B cell (primary cell): ENCODE data around the gene TMEM223. TPM values are rescaled to one million over a fixed set of nuclear protein-coding genes. Genes with fewer than 3 reads are reported as not detected.

Experiments used
- ATAC-seq: fragments of 200-7000 bp; cut with Tn5 transposase; one replicate; pipeline ENCODE4 v1.10.0; 2021; ENCODE audit warnings: low read depth, mild to moderate bottlenecking, moderate number of reproducible peaks, moderate library complexity
- CTCF ChIA-PET: fragments of 350-600 bp; sonication (Branson Sonifier 250); formaldehyde crosslinking; loops from one replicate; lab custom pipeline; 2021; ENCODE audit warnings: antibody characterized with exemption, inconsistent platforms; lab: Charles Lee
- POLR2A ChIA-PET: fragments of 350-600 bp; sonication (Branson Sonifier 250); formaldehyde crosslinking; loops from one replicate; lab custom pipeline; 2021; ENCODE audit warnings: antibody characterized with exemption; lab: Charles Lee
- DNase-seq: peaks from one replicate; pipeline ENCODE4 v3.0.0; 2013
- H2AFZ ChIP-seq: 2 replicates; pipeline ENCODE4 v1.6.1; 2012; ENCODE audit warnings: mild to moderate bottlenecking, low read depth, low read length; ENCODE audit not compliant: insufficient read depth, poor library complexity, severe bottlenecking
- H3K27ac ChIP-seq, 2 donors: 1 replicate in 1 of 2; 2 replicates in 1 of 2; pipeline ENCODE4 v1.5.1; 2012 to 2013; ENCODE audit warnings: low read length in 2 of 2, mild to moderate bottlenecking in 2 of 2, moderate library complexity in 1 of 2
- H3K27me3 ChIP-seq, 4 experiments: fragments of 200-600 bp in 1 of 4; sonication (generic) in 1 of 4; replicated peaks in 1 of 4; 1 replicate in 2 of 4; 2 replicates in 2 of 4; pipeline versions ENCODE4 v1.6.1 to v1.7.0; 2013 to 2016; ENCODE audit warnings: low read length in 3 of 4, mild to moderate bottlenecking in 2 of 4, mixed read lengths in 1 of 4, moderate library complexity in 1 of 4; ENCODE audit not compliant: insufficient read depth in 4 of 4, control insufficient read depth in 3 of 4; ENCODE audit errors: control extremely low read depth in 1 of 4
- H3K36me3 ChIP-seq, 2 experiments: replicated peaks in 1 of 2; 1 replicate in 1 of 2; 2 replicates in 1 of 2; pipeline versions ENCODE4 v1.6.1 to v1.7.1; 2013; ENCODE audit warnings: low read length in 1 of 2; ENCODE audit not compliant: insufficient read depth in 2 of 2, control insufficient read depth in 1 of 2; ENCODE audit errors: control extremely low read depth in 1 of 2, extremely low read depth in 1 of 2
- H3K4me1 ChIP-seq, 2 donors: fragments of 200-600 bp in 1 of 2; sonication (generic) in 1 of 2; 1 replicate in 1 of 2; 2 replicates in 1 of 2; pipeline versions ENCODE4 v1.5.1 to v1.6.1; 2013 to 2017; ENCODE audit warnings: low read length in 2 of 2; ENCODE audit not compliant: control insufficient read depth in 2 of 2, insufficient read depth in 2 of 2
- H3K4me2 ChIP-seq: replicated peaks from 2 replicates; pipeline ENCODE3; 2012; ENCODE audit warnings: mild to moderate bottlenecking, low read depth, low read length; ENCODE audit not compliant: poor library complexity, severe bottlenecking
- H3K4me3 ChIP-seq, 5 experiments: fragments of 200-600 bp in 1 of 5; sonication (generic) in 1 of 5; 1 replicate in 3 of 5; 2 replicates in 2 of 5; pipeline versions ENCODE4 v1.5.1 to v1.7.0; 2011 to 2016; ENCODE audit warnings: low read length in 4 of 5, mild to moderate bottlenecking in 4 of 5, low read depth in 2 of 5, control low read depth in 1 of 5, moderate library complexity in 1 of 5; ENCODE audit not compliant: insufficient read depth in 1 of 5; ENCODE audit errors: control extremely low read depth in 1 of 5, extremely low read depth in 1 of 5
- H3K79me2 ChIP-seq: fragments of 200-600 bp; sonication (generic); one replicate; pipeline ENCODE4 v1.6.0; 2016; ENCODE audit warnings: low read length; ENCODE audit not compliant: control insufficient read depth, insufficient read depth
- H3K9ac ChIP-seq: fragments of 200-600 bp; sonication (generic); 2 replicates; pipeline ENCODE4 v1.6.1; 2017; ENCODE audit warnings: mild to moderate bottlenecking, low read length, moderate library complexity
- H3K9me3 ChIP-seq, 3 donors: one replicate each; pipeline versions ENCODE4 v1.6.1 to v1.7.1; 2013; ENCODE audit warnings: low read length in 2 of 3; ENCODE audit not compliant: control insufficient read depth in 2 of 3, insufficient read depth in 1 of 3; ENCODE audit errors: control extremely low read depth in 1 of 3
- H4K20me1 ChIP-seq: 2 replicates; pipeline ENCODE4 v1.6.0; 2012; ENCODE audit warnings: mild to moderate bottlenecking, low read length; ENCODE audit not compliant: insufficient read depth, control insufficient read depth, poor library complexity, severe bottlenecking
- H3K27ac Mint-ChIP-seq: one replicate; pipeline ENCODE4 v1.8.0; 2021; ENCODE audit warnings: mixed read lengths
- H3K27me3 Mint-ChIP-seq: one replicate; pipeline ENCODE4 v1.8.0; 2021; ENCODE audit warnings: mixed read lengths
- H3K4me1 Mint-ChIP-seq: one replicate; pipeline ENCODE4 v1.8.0; 2021; ENCODE audit warnings: mixed read lengths
- H3K4me3 Mint-ChIP-seq: one replicate; pipeline ENCODE4 v1.8.0; 2021; ENCODE audit warnings: mixed read lengths
- H3K9me3 Mint-ChIP-seq: one replicate; pipeline ENCODE4 v1.8.0; 2022; ENCODE audit warnings: mixed read lengths; ENCODE audit not compliant: insufficient read depth
- EZH2 ChIP-seq: IDR thresholded peaks from 2 replicates; pipeline ENCODE4 v1.6.1; 2012; ENCODE audit warnings: borderline replicate concordance, low read depth, mild to moderate bottlenecking, moderate library complexity, low read length; ENCODE audit not compliant: insufficient read depth, poor library complexity, severe bottlenecking
- WGBS: methylation state at CpG from one replicate; pipeline ENCODE4 v1.1.5; 2013; ENCODE audit warnings: missing lambda C conversion rate; ENCODE audit not compliant: insufficient coverage; 5-methylcytosine and 5-hydroxymethylcytosine counted together
- intact Hi-C: fragments of 100-400 bp; cut with micrococcal nuclease; formaldehyde crosslinking; loops from one replicate; pipeline ENCODE4 v1.10.0; 2022
- polyA plus RNA-seq: library from polyadenylated mRNA; depleted of rRNA; stranded (reverse); fragments of >200 nt; gene quantifications from 2 replicates; pipeline ENCODE4 v1.2.3, GENCODE V29; 2012
- total RNA-seq, 2 donors: library from RNA; stranded (reverse); fragments of 120-200 nt in 1 of 2; gene quantifications; 1 replicate in 1 of 2; 2 replicates in 1 of 2; pipeline versions ENCODE4 v1.2.3 to v1.2.4, GENCODE V29; 2013 to 2022
- TF ChIP-seq, protein P1 (sequence below): fragments of 200-600 bp; IDR thresholded peaks from one replicate; pipeline ENCODE4 v1.8.0; 2022; ENCODE audit warnings: antibody characterized with exemption, mild to moderate bottlenecking

The TMEM223 gene
- total and polyA plus RNA-seq, 2 donors (not counting 1 experiment from before 2014, with no cell fraction given): 12.0 to 15.6 TPM

GRCh38 chr11:62787005-62787759, 4.6 kb downstream of the TMEM223 start, which contains the start of gene TMEM179B:
Gene TMEM179B (plus strand): TSS chr11:62787402. CDS start chr11:62787432, 30 bp downstream.
- Histone ChIP-seq H2AFZ (peak within 1 kb of the TSS; percentile 83), H4K20me1 (peaks cover 15% of the 10 kb centered on the region), H3K9me3 (no peaks in the 10 kb centered on the region), H3K9ac (peak within 1 kb of the TSS; percentile 87), H3K27ac (peak within 1 kb of the TSS; percentile 68 to 78), H3K4me3 (peak within 1 kb of the TSS; percentile 87 to 97 (median 94)), H3K4me1 (peaks cover 27 to 35% of the 10 kb centered on the region in 2 donors), H3K4me2 (peak within 1 kb of the TSS; percentile 81), H3K79me2 (peaks cover 40% of the 10 kb centered on the region), H3K27me3 (no peaks in the 10 kb centered on the region), H3K36me3 (peaks cover 1 to 23% of the 10 kb centered on the region in 2 experiments)
- Mint-ChIP-seq H3K4me3 (peak within 1 kb of the TSS; percentile 97), H3K27me3 (no peaks in the 10 kb centered on the region), H3K27ac (peak within 1 kb of the TSS; percentile 96), H3K4me1 (peaks cover 48% of the 10 kb centered on the region), H3K9me3 (no peaks in the 10 kb centered on the region)
- no peak for TF ChIP-seq EZH2
- TF ChIP-seq, protein P1, sequence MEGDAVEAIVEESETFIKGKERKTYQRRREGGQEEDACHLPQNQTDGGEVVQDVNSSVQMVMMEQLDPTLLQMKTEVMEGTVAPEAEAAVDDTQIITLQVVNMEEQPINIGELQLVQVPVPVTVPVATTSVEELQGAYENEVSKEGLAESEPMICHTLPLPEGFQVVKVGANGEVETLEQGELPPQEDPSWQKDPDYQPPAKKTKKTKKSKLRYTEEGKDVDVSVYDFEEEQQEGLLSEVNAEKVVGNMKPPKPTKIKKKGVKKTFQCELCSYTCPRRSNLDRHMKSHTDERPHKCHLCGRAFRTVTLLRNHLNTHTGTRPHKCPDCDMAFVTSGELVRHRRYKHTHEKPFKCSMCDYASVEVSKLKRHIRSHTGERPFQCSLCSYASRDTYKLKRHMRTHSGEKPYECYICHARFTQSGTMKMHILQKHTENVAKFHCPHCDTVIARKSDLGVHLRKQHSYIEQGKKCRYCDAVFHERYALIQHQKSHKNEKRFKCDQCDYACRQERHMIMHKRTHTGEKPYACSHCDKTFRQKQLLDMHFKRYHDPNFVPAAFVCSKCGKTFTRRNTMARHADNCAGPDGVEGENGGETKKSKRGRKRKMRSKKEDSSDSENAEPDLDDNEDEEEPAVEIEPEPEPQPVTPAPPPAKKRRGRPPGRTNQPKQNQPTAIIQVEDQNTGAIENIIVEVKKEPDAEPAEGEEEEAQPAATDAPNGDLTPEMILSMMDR: peak; percentile 65
- intact Hi-C loops: loop anchor here (1.0 to 10.0 kb wide), 7 partner anchors 16 to 392 kb away; partner anchors contain the start of genes NXF1, TAF6L, WDR74 and ZBTB3
- ATAC-seq (peak; percentile 70), DNase-seq (peak; percentile 98)
- ChIA-PET POLR2A (interaction anchor here (0.6 to 3.7 kb wide), 19 partner anchors 14 to 1358 kb away, joined by 3 to 60 read pairs (median 6); partner anchors contain the start of genes C11orf98, CPSF7, CSKMT and HNRNPUL2), CTCF (interaction anchor here (0.6 to 7.2 kb wide), 43 partner anchors 8 to 393 kb away, joined by 3 to 101 read pairs (median 4); partner anchors contain the start of genes B3GAT3, BSCL2, EEF1G and GANAB)
- WGBS: under 1% methylated on average over 88 of the region's 88 CpGs
